HG02885 (cell line): Measurements from ENCODE around the gene APMAP.

Source experiments
- ATAC-seq: cut with Tn5 transposase; IDR thresholded peaks from one replicate; pipeline ENCODE4 v1.9.1; 2021; ENCODE audit warnings: mild to moderate bottlenecking; ENCODE audit not compliant: unreplicated experiment, poor library complexity

Gene APMAP

GRCh38 chr20:24991897-24992486, 559 bp downstream of the APMAP start:
- ATAC-seq: peak; percentile 28

- no peak for ATAC-seq
Measured at GRCh38 chr20:24990810-24991252, 1.7 kb downstream of the APMAP start.

GRCh38 chr20:24989162-24989561, 3.4 kb downstream of the APMAP start:
- no peak for ATAC-seq

GRCh38 chr20:24987873-24988835, 4.4 kb downstream of the APMAP start:
- no peak for ATAC-seq

- no peak for ATAC-seq
Measured at GRCh38 chr20:24987244-24987643, 5.3 kb downstream of the APMAP start.

GRCh38 chr20:24986436-24987015, 6.0 kb downstream of the APMAP start:
- no peak for ATAC-seq

GRCh38 chr20:24985802-24986201, 6.7 kb downstream of the APMAP start:
- no peak for ATAC-seq

GRCh38 chr20:24984961-24985640, 7.5 kb downstream of the APMAP start:
- no peak for ATAC-seq

- ATAC-seq: no peak
Measured at GRCh38 chr20:24983896-24984295, 8.7 kb downstream of the APMAP start.

GRCh38 chr20:24981790-24982189, 10.8 kb downstream of the APMAP start:
- no peak for ATAC-seq

GRCh38 chr20:24981282-24981681, 11.3 kb downstream of the APMAP start:
- no peak for ATAC-seq

GRCh38 chr20:24980291-24981053, 12.1 kb downstream of the APMAP start:
- ATAC-seq: no peak

GRCh38 chr20:24979036-24979960, 13.3 kb downstream of the APMAP start:
- ATAC-seq: no peak

GRCh38 chr20:24978513-24978912, 14.0 kb downstream of the APMAP start:
- no peak for ATAC-seq

- no peak for ATAC-seq
Measured at GRCh38 chr20:24977797-24978196, 14.8 kb downstream of the APMAP start.

- no peak for ATAC-seq
Measured at GRCh38 chr20:24977336-24977735, 15.2 kb downstream of the APMAP start.

GRCh38 chr20:24972341-24972740, 20.2 kb downstream of the APMAP start:
- ATAC-seq: no peak

GRCh38 chr20:24971376-24972101, 21.0 kb downstream of the APMAP start:
- ATAC-seq: no peak
